ENCODE data around the gene RIMOC1.

- TF ChIP-seq, protein P1, sequence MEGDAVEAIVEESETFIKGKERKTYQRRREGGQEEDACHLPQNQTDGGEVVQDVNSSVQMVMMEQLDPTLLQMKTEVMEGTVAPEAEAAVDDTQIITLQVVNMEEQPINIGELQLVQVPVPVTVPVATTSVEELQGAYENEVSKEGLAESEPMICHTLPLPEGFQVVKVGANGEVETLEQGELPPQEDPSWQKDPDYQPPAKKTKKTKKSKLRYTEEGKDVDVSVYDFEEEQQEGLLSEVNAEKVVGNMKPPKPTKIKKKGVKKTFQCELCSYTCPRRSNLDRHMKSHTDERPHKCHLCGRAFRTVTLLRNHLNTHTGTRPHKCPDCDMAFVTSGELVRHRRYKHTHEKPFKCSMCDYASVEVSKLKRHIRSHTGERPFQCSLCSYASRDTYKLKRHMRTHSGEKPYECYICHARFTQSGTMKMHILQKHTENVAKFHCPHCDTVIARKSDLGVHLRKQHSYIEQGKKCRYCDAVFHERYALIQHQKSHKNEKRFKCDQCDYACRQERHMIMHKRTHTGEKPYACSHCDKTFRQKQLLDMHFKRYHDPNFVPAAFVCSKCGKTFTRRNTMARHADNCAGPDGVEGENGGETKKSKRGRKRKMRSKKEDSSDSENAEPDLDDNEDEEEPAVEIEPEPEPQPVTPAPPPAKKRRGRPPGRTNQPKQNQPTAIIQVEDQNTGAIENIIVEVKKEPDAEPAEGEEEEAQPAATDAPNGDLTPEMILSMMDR (IDR thresholded peaks at IDR 0.05): peak; percentile 28 to 87 (median 67)
- TF ChIP-seq POLR2A (IDR thresholded peaks at IDR 0.05): no peak
These were observed 47.3 kb upstream of the RIMOC1 start for GRCh38 chr5:41856644-41857491.

Data from thyroid gland (tissue), 4 donors.